ENCODE data around the gene TEX52.

DNA sequence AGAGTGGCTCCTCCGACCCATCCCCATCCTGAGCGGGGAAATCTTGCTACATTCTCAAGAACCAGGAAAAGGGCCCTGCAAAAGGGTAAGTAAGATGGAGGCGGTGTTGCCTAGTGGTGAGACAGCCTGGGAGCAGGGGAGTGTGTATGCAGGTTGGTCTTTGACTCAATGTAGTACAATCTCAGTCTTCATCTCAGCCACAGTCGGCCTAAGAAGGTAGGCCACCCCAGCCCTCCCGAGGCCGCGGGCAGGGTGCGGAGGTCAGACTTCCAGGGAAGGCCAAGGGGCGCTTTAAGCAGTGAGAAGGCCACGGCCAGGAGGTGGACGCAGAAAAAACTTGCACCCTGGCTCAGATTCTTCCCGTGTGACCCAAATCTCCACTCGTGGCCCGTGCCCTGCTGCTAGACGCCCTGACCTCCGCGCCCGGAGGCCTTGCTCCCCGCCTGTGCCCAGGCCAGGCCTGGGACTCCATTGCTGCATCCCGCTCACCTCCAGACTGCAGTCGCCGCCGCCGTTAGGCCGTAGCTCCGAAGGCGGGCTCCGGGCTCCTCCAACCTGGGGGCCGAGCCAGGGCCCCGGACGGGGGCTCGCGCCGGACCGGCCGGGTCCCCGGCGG is 19.7 kb upstream of the TEX52 start:
- TF ChIP-seq, protein P1, sequence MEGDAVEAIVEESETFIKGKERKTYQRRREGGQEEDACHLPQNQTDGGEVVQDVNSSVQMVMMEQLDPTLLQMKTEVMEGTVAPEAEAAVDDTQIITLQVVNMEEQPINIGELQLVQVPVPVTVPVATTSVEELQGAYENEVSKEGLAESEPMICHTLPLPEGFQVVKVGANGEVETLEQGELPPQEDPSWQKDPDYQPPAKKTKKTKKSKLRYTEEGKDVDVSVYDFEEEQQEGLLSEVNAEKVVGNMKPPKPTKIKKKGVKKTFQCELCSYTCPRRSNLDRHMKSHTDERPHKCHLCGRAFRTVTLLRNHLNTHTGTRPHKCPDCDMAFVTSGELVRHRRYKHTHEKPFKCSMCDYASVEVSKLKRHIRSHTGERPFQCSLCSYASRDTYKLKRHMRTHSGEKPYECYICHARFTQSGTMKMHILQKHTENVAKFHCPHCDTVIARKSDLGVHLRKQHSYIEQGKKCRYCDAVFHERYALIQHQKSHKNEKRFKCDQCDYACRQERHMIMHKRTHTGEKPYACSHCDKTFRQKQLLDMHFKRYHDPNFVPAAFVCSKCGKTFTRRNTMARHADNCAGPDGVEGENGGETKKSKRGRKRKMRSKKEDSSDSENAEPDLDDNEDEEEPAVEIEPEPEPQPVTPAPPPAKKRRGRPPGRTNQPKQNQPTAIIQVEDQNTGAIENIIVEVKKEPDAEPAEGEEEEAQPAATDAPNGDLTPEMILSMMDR (IDR thresholded peaks at IDR 0.05) = no peak
- TF ChIP-seq EP300 (IDR thresholded peaks at IDR 0.05) (no peak), POLR2AphosphoS5 (IDR thresholded peaks at IDR 0.05) (no peak)
